Lung (tissue), 12 donors: ENCODE results near the gene TSEN54. TPM values are rescaled to one million over a fixed set of nuclear protein-coding genes. Genes with fewer than 3 reads are reported as not detected.

Source experiments
- ATAC-seq: fragments of 200-7000 bp; cut with Tn5 transposase; one replicate; pipeline ENCODE4 v1.9.1; 2020; ENCODE audit warnings: moderate number of reproducible peaks; ENCODE audit not compliant: insufficient read depth, low FRiP score
- DNase-seq, 3 donors: peaks; one replicate each; pipeline ENCODE4 v3.0.0-alpha.2; 2013 to 2017
- H3K27ac ChIP-seq, 2 donors: one replicate each; pipeline ENCODE4 v1.5.1; 2013; ENCODE audit warnings: mild to moderate bottlenecking in 2 of 2, moderate library complexity in 2 of 2, control low read depth in 1 of 2, inconsistent platforms in 1 of 2, low read depth in 1 of 2, low read length in 1 of 2
- H3K27me3 ChIP-seq, 3 donors: one replicate each; pipeline ENCODE4 v1.5.1; 2013; ENCODE audit warnings: low read length in 2 of 3; ENCODE audit not compliant: control insufficient read depth in 3 of 3, insufficient read depth in 3 of 3
- H3K36me3 ChIP-seq, 4 donors: one replicate each; pipeline ENCODE4 v1.5.1; 2013; ENCODE audit warnings: low read length in 4 of 4, mild to moderate bottlenecking in 1 of 4, moderate library complexity in 1 of 4; ENCODE audit not compliant: control insufficient read depth in 4 of 4, insufficient read depth in 4 of 4
- H3K4me1 ChIP-seq, 5 donors: one replicate each; pipeline ENCODE4 v1.5.1; 2013; ENCODE audit warnings: low read length in 5 of 5, mild to moderate bottlenecking in 2 of 5, moderate library complexity in 1 of 5; ENCODE audit not compliant: control insufficient read depth in 5 of 5, insufficient read depth in 5 of 5
- H3K4me3 ChIP-seq: one replicate; pipeline ENCODE4 v1.5.1; 2013; ENCODE audit warnings: mild to moderate bottlenecking, control low read depth, moderate library complexity
- H3K9ac ChIP-seq, 2 donors: one replicate each; pipeline ENCODE4 v1.5.1; 2013; ENCODE audit warnings: low read length in 2 of 2, control low read depth in 1 of 2; ENCODE audit not compliant: insufficient read depth in 1 of 2
- H3K9me3 ChIP-seq, 4 donors: one replicate each; pipeline ENCODE4 v1.5.1; 2013; ENCODE audit warnings: low read length in 3 of 4, mild to moderate bottlenecking in 1 of 4, moderate library complexity in 1 of 4; ENCODE audit not compliant: control insufficient read depth in 4 of 4, insufficient read depth in 3 of 4
- CTCF ChIP-seq: IDR thresholded peaks from 2 replicates; pipeline ENCODE4 v1.5.1; 2012; ENCODE audit warnings: mild to moderate bottlenecking; ENCODE audit errors: control extremely low read depth, extremely low read depth
- WGBS, 2 donors: extraction: QIAGEN DNeasy Blood & Tissue Kit; methylation state at CpG; one replicate each; pipeline ENCODE4 v1.1.7; 2013; 5-methylcytosine and 5-hydroxymethylcytosine counted together
- polyA plus RNA-seq, 2 donors: library from polyadenylated mRNA; stranded (reverse); fragments of 200-250 nt; gene quantifications; one replicate each; pipeline ENCODE4 v1.2.1, GENCODE V29; 2013
- total RNA-seq, 2 donors: library from RNA; depleted of rRNA in 1 of 2; stranded (reverse); fragments of >200 nt in 1 of 2; gene quantifications; one replicate each; pipeline ENCODE4 v1.2.1, GENCODE V29; 2014 to 2021
- donor health status: control.
- donor health status: control.
- donor health status: Bipolar disorder and iron deficiency.
- donor health status: healthy.
- donor health status: DM: yes; HTN: yes; CAD: no.

Gene TSEN54
- total and polyA plus RNA-seq, 4 donors = 18.4 to 36.5 (median 21.6) TPM

GRCh38 chr17:75521290-75521689 lies 5.0 kb downstream of the TSEN54 start:
- TF ChIP-seq CTCF = no peak
- no peak overlapping the region for H3K27ac ChIP-seq
- no peak overlapping the region for H3K4me3 ChIP-seq
- WGBS, 2 donors = 95% methylated on average over 8 of the region's 8 CpGs
- DNase-seq (no peak), ATAC-seq (no peak)
- H3K36me3 ChIP-seq = peaks cover 0 to 11% (median 9%) of the 10 kb centered on the region in 4 donors
- peaks cover 0 to 14% (median 8%) of the 10 kb centered on the region in 5 donors for H3K4me1 ChIP-seq
- H3K27me3 ChIP-seq = no peaks in the 10 kb centered on the region
- no peak overlapping the region for H3K9ac ChIP-seq
- H3K9me3 ChIP-seq = peaks cover 0 to 3% (median 0%) of the 10 kb centered on the region in 4 donors

- WGBS, 2 donors = 93 to 95% methylated on average over 33 of the region's 33 CpGs
- no peak overlapping the region for H3K27ac ChIP-seq
- H3K9me3 ChIP-seq = peaks cover 0 to 3% (median 0%) of the 10 kb centered on the region in 4 donors
- no peak overlapping the region for H3K9ac ChIP-seq
- ATAC-seq = no peak
- H3K4me3 ChIP-seq = no peak overlapping the region
- peaks cover 0 to 15% (median 6%) of the 10 kb centered on the region in 5 donors for H3K4me1 ChIP-seq
- no peak for TF ChIP-seq CTCF
- H3K36me3 ChIP-seq = peaks cover 0 to 11% (median 9%) of the 10 kb centered on the region in 4 donors
- no peak for DNase-seq
- H3K27me3 ChIP-seq = peaks cover 0 to 5% (median 0%) of the 10 kb centered on the region in 3 donors
Measured at GRCh38 chr17:75521951-75522727, 5.8 kb downstream of the TSEN54 start.

GRCh38 chr17:75523647-75524046 lies 7.3 kb downstream of the TSEN54 start:
- H3K4me1 ChIP-seq = peaks cover 0 to 9% (median 0%) of the 10 kb centered on the region in 5 donors
- 96% methylated on average over 7 of the region's 7 CpGs for WGBS, 2 donors
- peaks cover 0 to 5% (median 0%) of the 10 kb centered on the region in 3 donors for H3K27me3 ChIP-seq
- H3K27ac ChIP-seq = no peak overlapping the region
- no peak overlapping the region for H3K9ac ChIP-seq
- H3K36me3 ChIP-seq = peaks cover 0 to 11% (median 9%) of the 10 kb centered on the region in 4 donors
- peaks cover 0 to 3% (median 0%) of the 10 kb centered on the region in 4 donors for H3K9me3 ChIP-seq
- H3K4me3 ChIP-seq = no peak overlapping the region
- ATAC-seq (no peak), DNase-seq (no peak)
- no peak for TF ChIP-seq CTCF
